NCI-H524 treated with DMSO at 0.1 percent for 48 hours (cell line): Measurements from ENCODE around the gene TNPO1.
"Not testable (repeated sequence)": the region's sequence is repeated elsewhere in the genome, so short reads cannot be mapped to it uniquely, and the experiment has no call there.

Source experiments
- DNase-seq: peaks from one replicate; lab custom pipeline; 2025; lab: John Stamatoyannopoulos, UW

TNPO1 gene

DNA sequence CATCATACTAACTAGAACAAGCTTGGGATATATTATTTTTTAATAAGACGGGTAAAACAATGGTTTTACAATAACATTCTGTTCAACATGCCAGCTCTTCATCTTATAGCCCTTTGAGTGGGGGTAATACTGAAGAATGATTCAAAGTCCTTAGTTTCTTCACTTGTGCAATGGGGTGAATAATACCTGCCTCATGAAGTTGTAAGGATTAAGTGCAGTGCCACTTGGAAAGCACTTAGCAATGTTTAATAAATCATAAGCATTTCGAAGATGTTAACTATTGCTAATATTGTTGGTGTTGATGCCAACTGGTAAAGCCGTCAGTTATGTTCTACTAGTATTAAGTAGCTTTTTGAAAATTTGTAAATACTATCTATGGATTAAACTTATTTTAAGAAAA, 38.0 kb downstream of the TNPO1 start:
- DNase-seq, result no peak

DNA sequence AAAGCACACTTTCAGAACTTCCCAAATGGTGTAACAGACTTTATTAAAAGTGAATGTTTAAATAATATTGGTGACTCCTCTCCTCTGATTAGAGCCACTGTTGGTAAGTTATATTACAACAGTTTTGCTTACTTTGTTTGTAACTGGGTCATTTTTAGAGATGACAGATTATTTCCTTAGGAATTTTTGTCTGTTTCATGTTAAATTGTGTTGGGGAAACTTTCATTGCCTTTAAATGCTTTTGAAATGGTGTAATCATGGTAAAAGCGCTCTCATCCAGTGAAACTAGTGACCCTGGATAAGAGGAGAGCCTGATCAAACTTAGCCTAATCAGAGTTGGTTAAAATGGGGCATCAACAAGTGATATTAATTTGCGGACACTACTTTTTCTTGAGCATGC, 39.4 kb downstream of the TNPO1 start:
- no peak for DNase-seq

DNA sequence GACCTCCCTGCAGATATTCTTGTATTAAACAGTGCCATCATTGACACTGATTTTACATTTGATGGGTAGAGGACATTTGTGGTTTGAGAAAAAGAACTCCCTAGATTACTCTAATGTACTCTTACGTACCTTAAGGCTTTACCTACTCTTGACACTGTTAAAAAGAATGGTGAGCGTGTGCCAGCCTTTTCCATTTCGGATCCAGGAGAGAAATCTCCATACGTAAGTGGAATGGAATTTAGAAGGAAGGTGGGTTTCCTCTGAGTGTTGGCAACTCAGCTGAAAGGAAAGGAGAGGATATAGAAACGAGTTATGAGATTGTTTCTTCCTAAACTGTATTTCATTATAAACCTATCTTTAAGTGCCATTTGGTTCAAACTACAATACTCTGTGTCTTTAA, 40.9 kb downstream of the TNPO1 start:
- DNase-seq, result no peak

DNA sequence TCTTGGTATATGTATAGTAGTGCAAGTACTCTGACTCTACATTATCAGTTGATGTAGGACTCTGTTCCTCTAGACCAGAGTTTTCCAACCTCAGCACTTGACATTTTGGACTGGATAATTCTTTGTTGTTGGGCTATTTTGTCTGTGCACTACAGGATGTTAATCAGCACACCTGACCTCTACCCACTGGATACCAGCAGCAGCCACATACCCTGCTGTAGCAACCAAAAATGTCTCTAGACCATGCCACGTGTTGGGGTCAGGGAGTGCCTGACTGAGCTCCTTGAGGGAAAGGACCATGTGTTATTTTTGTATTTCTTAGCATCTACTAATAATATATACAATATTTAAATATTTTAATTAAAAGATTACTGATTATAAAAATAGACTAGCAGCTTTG, 42.7 kb downstream of the TNPO1 start:
- no peak for DNase-seq

DNA sequence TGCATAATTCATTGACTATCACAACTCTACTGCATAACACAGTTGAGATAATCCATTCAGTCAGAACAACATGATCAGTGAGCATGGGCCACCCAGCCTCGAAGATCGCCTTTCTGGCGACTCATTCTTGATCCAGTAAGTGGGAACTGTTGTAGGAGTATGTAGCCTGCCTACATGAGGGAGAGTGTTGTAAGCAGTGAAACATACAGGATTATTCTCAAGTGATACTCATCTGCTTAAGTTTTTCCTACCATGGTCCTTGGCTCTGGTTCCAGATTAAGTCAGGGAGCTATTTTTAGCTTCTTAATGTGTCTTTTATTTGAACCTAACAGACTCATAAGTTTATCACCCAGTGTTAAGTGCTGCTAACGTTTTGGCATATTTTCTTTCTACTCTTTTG, 44.0 kb downstream of the TNPO1 start:
- DNase-seq, result no peak

DNA sequence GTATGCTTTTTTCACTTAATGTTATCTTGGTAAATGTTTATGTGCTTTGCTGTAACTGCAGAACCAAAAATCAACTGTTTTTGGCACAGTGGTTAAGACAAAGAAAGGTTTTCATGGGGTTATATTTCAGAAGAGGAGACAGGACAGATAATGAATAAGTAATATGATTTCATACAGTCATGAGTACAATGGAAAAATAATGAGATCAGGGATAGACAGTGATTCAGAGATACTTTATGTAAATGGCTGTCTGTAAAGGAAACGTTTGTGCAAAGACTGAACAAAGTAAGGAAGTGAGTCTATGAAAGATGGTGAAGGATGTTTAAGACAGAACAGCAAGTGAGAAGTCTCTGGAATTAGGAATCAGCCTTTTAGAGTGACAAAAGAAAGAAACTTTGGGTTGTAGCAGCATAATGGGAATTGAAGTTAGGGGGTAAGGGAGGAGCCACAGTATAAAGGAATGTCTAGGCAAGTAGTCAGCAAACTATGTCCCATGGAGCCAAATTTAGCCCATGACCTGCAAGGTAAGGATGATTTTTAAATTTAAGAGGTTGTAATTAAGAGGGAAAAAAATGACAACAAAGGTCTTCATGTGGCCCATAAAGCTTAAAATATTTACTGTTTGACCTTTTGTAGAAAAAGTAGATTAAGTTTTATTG, 55.0 kb downstream of the TNPO1 start:
- DNase-seq, result no peak

DNA sequence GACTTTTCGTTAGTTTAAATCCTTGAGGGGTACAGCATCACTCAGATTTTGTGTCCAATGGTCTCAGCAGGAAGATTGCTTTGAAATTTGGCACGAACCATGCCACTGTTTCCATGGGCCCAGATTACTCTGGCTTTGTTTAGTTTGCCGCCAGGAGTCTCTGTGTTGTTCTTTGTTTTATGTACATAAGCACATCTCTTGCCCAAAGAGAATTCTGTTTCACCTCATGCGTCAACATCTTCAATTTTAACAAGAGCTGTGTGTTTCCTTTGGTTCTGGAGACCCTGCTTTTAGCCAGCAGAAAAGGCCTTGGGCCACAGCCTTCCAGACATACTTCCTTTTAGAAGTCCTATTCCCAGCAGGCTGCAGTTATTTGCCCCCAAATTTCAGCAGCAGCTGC, 62.4 kb downstream of the TNPO1 start:
- DNase-seq, result no peak

DNA sequence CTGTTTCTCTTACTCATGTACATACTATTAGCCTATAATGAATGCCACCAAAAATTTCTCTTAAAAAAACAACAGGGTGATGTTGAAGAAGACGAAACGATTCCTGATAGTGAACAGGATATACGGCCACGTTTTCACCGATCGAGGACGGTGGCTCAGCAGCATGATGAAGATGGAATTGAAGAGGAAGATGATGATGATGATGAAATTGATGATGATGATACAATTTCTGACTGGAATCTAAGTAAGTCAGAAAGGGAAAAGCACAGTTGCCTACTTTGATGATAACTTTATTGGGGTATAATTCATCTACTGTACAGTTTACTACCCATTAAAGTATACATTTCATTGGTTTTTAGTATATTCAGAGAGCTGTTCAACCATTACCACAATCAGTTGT, 66.5 kb downstream of the TNPO1 start:
- DNase-seq, result no peak

DNA sequence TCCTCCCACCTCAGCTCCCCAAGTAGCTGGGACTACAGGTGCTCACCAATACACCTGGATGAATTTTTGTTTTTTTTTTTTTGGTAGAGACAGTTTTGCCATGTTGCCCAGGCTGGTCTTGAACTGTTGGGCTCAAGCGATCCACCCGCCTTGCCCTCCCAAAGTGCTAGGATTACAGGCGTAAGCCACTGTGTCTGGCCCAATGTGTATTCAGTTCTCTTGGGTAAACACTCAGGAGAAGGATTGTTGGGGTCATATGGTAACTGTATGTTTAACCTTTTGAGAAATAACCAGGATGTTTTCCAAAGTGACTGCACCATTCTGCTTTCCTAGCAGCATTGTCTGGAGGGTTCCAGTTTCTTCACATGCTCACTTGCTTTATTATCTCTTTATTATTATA, 67.4 kb downstream of the TNPO1 start:
- DNase-seq, result no peak

DNA sequence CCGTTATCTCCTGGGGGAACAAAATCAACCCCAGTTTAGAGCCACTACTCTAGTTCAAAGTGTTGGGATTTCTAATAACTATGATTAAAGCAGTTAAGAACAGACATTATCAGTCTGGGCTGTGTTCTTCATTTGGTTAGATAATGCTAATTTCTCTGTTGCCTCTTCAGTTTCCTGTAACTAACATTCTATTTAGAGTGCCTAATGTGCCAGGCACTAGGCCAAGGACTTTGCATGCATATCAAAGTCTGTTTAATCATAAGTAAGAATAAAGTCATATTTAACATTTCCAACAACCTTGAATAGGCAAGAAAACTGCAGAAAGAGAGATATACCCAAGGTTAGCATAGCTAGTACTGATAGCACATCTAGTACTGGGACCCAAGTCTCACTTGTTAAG, 68.4 kb downstream of the TNPO1 start:
- no peak for DNase-seq

DNA sequence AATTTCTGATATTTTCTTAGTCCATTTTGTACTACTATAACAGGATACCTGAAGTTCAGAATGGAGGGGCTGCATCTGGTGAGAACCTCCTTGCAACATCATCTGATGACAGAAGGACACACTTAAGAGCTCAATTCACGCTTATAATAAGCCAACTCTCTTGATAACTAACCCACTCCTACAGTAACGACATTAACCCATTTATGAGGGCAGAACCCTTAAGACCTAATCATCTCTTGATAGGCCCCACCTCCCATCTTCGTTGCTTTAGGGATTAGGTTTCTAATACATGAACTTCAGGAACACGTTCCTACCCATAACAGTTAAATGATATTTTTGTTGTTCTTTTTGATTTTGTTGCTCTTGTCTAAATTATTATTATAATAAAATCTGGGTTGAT, 69.4 kb downstream of the TNPO1 start:
- no peak for DNase-seq

DNA sequence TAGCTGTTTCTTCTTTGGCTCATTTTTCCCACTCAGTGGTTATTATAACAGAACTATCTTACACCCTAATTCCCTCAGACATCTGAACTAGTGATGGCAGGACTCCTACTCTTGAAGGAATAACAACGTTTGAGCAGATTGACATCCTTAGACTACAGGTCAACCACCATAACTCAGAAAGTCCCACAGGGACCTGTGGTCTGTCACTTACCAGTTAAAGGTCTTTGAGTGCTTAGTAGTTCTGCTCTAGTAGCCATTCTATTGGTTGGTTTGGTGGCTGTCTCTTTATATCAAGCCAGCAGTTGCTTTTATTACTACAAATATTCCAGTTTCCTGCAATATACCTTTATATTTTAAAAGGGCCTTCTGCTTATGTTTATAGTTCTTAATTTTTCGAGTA, 72.1 kb downstream of the TNPO1 start:
- DNase-seq, result no peak

DNA sequence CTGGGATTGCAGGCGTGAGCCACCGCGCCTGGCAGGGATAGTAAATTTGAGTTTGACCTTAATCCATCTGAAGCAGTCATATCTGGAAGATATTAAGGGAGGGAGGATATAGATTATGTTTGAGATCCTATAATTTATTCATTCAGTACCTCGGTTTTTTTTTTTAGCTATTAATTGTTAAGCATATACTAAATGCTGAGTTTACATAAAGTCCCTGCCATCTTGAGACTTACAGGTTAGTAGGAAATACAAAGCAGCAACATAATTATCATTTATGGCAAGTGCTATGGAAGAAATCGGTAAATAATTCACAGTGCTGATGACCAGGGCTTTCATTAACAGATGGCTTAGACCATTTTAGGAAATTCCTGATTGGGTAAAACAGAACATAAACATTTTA, 72.9 kb downstream of the TNPO1 start:
- DNase-seq, result no peak

DNA sequence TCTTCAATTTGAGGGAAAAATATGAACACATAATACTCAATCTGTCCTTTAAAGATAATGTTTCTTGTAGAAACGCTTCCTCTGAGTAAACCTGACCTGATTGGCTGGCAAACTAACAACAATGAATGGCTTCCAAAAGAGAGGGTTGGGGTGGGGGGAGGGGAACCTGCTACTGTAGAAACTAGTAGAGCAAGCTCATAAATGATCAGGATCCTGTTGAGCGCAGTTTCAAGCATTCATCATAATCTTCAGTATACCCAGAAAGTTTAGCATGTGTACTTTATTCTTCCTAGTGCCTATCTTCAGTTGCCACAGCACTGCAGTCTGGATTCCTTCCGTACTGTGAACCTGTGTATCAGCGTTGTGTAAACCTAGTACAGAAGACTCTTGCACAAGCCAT, 76.4 kb downstream of the TNPO1 start:
- no peak for DNase-seq

DNA sequence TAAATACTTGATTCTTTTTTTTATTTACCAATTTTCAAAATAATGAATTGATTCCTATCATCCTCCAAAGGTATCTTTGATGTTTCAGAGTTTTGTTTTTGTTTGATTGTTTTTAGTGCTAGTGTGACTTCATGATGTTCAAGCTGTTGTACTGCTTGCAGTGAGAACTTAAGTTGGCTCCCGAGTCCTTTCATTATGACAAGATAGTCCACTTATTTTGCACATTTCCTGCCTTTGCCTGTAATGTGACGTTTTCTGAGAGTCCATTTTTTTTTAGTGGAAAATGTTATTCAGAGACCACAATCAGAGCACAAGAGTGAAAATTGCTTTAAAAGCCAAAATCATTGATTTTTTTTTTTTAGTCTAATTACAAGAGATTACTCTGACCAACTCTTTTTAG, 79.3 kb downstream of the TNPO1 start:
- no peak for DNase-seq

DNA sequence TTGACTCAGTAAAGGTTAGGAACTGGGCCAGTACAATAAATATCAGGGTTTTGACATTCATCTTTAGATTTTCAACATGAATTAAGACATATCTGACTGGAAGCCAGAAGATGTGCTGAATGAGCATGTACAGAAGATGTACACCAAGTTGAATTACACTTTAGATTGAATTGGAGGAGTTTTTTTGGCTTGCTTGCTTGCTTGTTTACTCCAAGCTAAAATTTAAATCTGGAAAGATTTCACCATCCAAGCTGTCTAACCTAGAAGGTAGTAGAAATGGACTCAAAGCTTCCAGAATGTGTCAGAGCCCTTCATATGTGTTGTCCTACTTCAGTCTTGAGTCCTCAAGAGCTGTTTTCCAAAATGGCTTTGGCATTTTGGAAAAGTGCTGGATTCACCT, 90.3 kb downstream of the TNPO1 start:
- no peak for DNase-seq

DNA sequence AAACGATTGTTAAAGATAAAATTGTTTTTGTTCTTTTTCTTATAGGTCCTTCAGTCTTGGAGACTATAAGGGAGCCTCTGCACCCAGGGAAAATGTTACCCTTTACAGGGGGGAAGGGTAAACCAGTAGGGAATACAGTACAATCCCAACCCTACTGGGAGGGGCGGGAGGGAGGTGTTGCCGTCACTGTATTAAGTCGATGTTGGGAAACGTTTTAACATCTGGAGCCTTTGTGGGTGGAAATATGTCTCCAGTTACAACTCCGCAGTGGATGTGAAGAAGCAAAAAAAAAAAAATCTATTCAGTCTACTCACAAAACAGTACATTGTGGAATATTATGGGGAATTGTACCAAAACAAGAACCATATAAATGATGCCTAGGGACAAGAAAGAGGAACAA, 92.2 kb downstream of the TNPO1 start:
- no peak for DNase-seq

DNA sequence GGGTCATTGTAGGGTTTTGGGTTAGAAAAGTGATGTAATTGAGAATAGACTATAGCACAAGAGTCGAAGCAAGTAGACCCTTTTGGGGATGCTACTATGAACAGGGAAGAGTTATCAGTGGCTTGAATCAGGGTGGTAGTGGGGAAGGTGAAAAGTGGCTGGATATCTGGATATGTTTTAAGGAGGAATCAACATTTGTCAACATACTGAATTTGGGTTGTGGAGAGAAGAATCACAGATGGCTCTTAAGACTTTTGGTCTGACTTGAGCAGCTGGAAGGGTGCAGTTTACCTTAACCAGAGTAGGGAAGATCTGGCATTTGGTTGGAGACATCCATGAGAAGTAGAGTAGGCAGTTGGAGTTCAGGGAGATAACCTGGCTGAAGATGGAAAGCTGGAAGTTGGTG, 100.9 kb downstream of the TNPO1 start:
- DNase-seq, result peak; percentile 25

DNA sequence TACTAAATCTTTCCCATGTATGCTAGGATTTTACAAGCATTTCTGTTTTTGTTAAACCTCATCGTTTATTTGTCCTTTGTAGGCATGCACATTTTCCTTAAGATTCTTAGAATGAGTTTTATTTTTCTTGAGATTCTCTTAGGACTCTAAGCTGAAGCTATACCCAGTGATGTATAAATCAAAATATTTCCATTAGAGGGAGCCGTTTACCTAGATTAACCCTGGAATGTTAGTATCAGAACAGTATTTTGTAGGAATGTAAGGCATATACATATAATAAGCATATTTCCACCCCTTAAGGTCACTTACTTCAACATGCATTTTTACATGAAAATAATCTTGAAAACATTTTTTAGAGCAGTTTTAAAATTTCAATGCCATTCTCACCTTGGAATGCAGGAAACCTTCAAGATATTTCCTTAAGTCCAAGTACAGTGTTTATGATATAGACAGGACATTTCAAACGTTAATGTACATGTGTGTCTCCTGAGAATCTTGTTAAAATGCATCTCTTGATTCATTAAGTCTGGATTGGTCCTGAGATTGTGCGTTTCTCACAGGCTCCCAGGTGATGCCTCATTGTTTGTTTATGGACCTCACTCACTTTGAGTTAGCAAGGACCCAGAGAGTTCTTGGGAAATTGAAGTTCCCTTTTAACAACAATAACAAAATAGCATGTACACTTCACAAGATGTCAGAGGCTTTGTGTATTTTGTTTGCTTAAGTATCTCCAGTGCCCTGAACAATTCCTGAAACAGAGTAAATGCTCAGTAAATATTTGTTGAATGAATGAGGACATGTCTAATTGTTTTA, 104.4 kb downstream of the TNPO1 start:
- DNase-seq, result no peak

DNA sequence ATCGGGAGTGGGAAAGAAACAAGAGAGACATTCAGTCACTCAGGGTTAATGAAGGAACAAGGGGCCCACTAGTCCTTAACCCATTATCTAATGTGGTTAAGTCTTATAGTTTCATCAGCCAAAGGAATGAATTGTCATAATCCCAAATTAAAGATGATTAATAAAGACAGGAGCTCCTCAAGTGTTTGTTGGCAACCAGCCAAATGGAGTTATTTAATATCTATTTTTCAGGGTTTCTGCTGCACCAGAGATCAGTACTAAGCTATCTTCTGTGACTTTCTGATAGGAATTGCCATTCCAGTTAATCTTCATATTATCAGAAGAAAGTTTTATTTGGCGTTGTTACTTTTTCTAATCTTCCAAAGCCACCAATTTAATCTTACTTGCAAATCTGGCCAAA, 105.4 kb downstream of the TNPO1 start:
- DNase-seq, result peak; percentile 23

DNA sequence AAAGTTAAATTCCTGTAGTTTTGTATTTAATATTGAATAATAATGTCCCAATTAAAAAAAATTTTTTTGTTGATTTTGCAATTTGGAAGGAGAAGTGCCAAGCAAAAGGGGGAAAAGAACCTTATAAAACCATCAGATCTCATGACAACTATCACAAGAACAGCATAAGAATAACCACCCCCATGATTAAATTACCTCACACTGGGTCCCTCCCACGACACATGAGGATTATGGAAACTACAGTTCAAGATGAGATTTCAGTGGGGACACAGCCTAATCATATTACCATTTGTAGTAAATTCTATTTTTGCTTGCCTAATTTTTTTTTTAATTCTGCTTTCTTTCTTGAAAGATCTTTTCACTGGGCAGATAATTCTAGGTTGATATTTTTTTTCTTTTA, 106.0 kb downstream of the TNPO1 start:
- DNase-seq, result no peak

DNA sequence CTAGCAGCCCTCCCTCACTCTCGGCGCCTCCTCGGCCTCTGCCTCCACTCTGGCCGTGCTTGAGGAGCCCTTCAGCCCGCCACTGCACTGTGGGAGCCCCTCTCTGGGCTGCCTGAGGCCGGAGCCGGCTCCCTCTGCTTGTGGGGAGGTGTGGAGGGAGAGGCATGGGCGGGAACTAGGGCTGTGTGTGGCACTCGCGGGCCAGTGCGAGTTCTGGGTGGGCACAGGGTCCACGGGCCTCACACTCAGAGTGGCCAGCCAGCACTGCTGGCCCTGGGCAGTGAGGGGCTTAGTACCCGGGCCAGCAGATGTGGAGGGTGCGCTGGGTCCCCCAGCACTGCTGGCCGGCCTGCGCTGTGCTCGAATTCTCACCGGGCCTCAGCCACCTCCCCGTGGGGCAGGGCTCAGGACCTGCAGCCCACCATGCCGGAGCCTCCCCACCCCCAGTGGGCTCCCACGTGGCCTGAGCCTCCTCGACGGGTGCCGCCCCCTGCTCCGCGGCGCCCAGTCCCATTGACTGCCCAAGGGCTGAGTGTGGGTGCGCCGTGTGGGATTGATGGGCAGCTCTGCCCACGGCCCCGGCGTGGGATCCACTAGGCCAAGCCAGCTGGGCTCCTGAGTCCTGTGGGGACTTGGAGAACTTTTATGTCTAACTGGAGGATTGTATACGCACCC, 109.0 kb downstream of the TNPO1 start:
- DNase-seq, result no peak

DNA sequence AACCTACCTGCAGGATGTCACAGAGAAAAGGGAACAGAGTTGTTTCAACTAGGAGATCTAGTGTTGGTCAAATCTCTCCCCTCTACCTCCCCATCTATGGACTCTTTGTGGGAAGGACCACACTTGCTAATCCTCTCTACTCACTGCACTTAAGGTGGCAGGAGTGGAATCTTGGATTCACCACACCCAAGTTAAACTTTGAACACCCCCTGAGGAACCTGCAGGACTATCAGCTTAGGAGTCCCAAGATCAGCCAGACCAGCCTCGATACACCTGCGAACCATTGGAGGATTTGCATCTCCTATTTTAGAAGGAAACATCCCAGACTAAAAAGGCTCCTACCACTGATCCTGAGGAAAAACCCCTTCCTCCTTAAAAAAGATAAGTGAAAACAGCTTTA, 116.2 kb downstream of the TNPO1 start:
- not testable (repeated sequence) for DNase-seq
